WTC11 (cell line): ENCODE measurements around the gene HHAT.
"Not testable (repeated sequence)": the region's sequence is repeated elsewhere in the genome, so short reads cannot be mapped to it uniquely, and the experiment has no call there.

ENCODE experiments used
- AFF4 ChIP-seq: sonication (generic); formaldehyde crosslinking; IDR thresholded peaks from 2 replicates; pipeline ENCODE4 v1.8.1; 2023; ENCODE audit warnings: mild to moderate bottlenecking, missing genetic modification reagents, borderline replicate concordance
- CREM ChIP-seq: sonication (generic); formaldehyde crosslinking; IDR thresholded peaks from 2 replicates; pipeline ENCODE4 v1.8.1; 2022; ENCODE audit warnings: mild to moderate bottlenecking, missing genetic modification reagents, moderate library complexity
- CTCF ChIP-seq: fragments of 200-600 bp; IDR thresholded peaks from 2 replicates; pipeline ENCODE4 v1.8.0; 2022; ENCODE audit warnings: antibody characterized with exemption
- NR2C2 ChIP-seq: sonication (generic); formaldehyde crosslinking; IDR thresholded peaks from 2 replicates; pipeline ENCODE4 v1.8.0; 2022; ENCODE audit warnings: mild to moderate bottlenecking, missing genetic modification reagents
- PRDM15 ChIP-seq: sonication (generic); formaldehyde crosslinking; IDR thresholded peaks from 2 replicates; pipeline ENCODE4 v1.8.0; 2022; ENCODE audit warnings: missing genetic modification reagents
- PREB ChIP-seq: sonication (generic); formaldehyde crosslinking; IDR thresholded peaks from 2 replicates; pipeline ENCODE4 v1.8.1; 2022; ENCODE audit warnings: mild to moderate bottlenecking, missing genetic modification reagents, moderate library complexity, borderline replicate concordance
- TEAD4 ChIP-seq: sonication (generic); formaldehyde crosslinking; IDR thresholded peaks from 2 replicates; pipeline ENCODE4 v1.8.0; 2022; ENCODE audit warnings: mild to moderate bottlenecking, missing genetic modification reagents
- TP53 ChIP-seq: sonication (generic); formaldehyde crosslinking; IDR thresholded peaks from 2 replicates; pipeline ENCODE4 v1.8.1; 2023; ENCODE audit warnings: mild to moderate bottlenecking, missing genetic modification reagents
- USF2 ChIP-seq: sonication (generic); formaldehyde crosslinking; IDR thresholded peaks from 2 replicates; pipeline ENCODE4 v1.8.1; 2023; ENCODE audit warnings: mild to moderate bottlenecking, missing genetic modification reagents, moderate library complexity

- TF ChIP-seq PRDM15; PREB (CRISPR knock-in tag); TP53; AFF4 (CRISPR knock-in tag); CTCF; NR2C2 (CRISPR knock-in tag); USF2 (CRISPR knock-in tag); CREM; TEAD4 (CRISPR knock-in tag): not testable (repeated sequence)
Measured at GRCh38 chr1:210426696-210427095, 98.0 kb downstream of the HHAT start.
